SK-N-SH (cell line): ENCODE data around the gene ASPDH. TPM values are rescaled to one million over a fixed set of nuclear protein-coding genes. Genes with fewer than 3 reads are reported as not detected.

Source experiments
- CTCF ChIA-PET: fragments of 300-600, 350-600 bp; formaldehyde crosslinking; extraction: SDS; loops from one replicate; lab custom pipeline; 2021; lab: Yijun Ruan, JAX
- POLR2A ChIA-PET: fragments of 350-600 bp; sonication (Branson Sonifier 250); formaldehyde crosslinking; extraction: SDS; loops from one replicate; lab custom pipeline; 2020; ENCODE audit warnings: antibody characterized with exemption, inconsistent platforms; lab: Yijun Ruan, JAX
- DNase-seq: peaks from one replicate; pipeline ENCODE4 v3.0.0; 2012
- H2AFZ ChIP-seq: fragments of 200-600 bp; sonication (generic); 2 replicates; pipeline ENCODE4 v1.8.1; 2016; ENCODE audit warnings: antibody characterized with exemption, mild to moderate bottlenecking, low read depth
- H3F3A ChIP-seq: fragments of 200-600 bp; sonication (generic); replicated peaks from 2 replicates; pipeline ENCODE3; 2016; ENCODE audit warnings: antibody characterized with exemption, mild to moderate bottlenecking; ENCODE audit not compliant: insufficient read depth
- H3K27ac ChIP-seq, 2 experiments: fragments of 200-500 bp in 1 of 2; fragments of 200-600 bp in 1 of 2; sonication (Bioruptor generic) in 1 of 2; sonication (generic), shearing (Covaris generic) in 1 of 2; 2 replicates each; pipeline versions ENCODE4 v1.5.1 to v1.6.1; 2014 to 2016; ENCODE audit warnings: low read depth in 2 of 2, inconsistent platforms in 1 of 2, low read length in 1 of 2, mild to moderate bottlenecking in 1 of 2, mixed read lengths in 1 of 2
- H3K27me3 ChIP-seq: fragments of 200-600 bp; sonication (generic), shearing (Covaris generic); 2 replicates; pipeline ENCODE4 v1.6.1; 2016; ENCODE audit warnings: mixed run types; ENCODE audit not compliant: insufficient read depth
- H3K36me3 ChIP-seq, 2 experiments: fragments of 200-500 bp in 1 of 2; fragments of 200-600 bp in 1 of 2; sonication (Bioruptor generic) in 1 of 2; sonication (generic) in 1 of 2; replicated peaks in 1 of 2; 2 replicates each; pipeline versions ENCODE3 to v1.5.1; 2014 to 2016; ENCODE audit warnings: low read length in 1 of 2, mild to moderate bottlenecking in 1 of 2; ENCODE audit not compliant: insufficient read depth in 2 of 2, control insufficient read depth in 1 of 2
- H3K4me1 ChIP-seq, 2 experiments: fragments of 200-500 bp in 1 of 2; fragments of 200-600 bp in 1 of 2; sonication (Bioruptor generic) in 1 of 2; sonication (generic), shearing (Covaris generic) in 1 of 2; 2 replicates each; pipeline versions ENCODE4 v1.5.1 to v1.6.1; 2014 to 2016; ENCODE audit warnings: low read depth in 1 of 2, low read length in 1 of 2, mixed run types in 1 of 2; ENCODE audit not compliant: insufficient read depth in 2 of 2, control insufficient read depth in 1 of 2
- H3K4me2 ChIP-seq: fragments of 200-600 bp; sonication (generic), shearing (Covaris generic); 2 replicates; pipeline ENCODE4 v1.6.1; 2017; ENCODE audit warnings: mixed run types
- H3K4me3 ChIP-seq, 2 experiments: fragments of 200-500 bp in 1 of 2; fragments of 200-600 bp in 1 of 2; sonication (Bioruptor generic) in 1 of 2; sonication (generic), shearing (Covaris generic) in 1 of 2; 2 replicates each; pipeline versions ENCODE4 v1.5.1 to v1.8.1; 2014 to 2016; ENCODE audit warnings: low read depth in 2 of 2, inconsistent platforms in 1 of 2, low read length in 1 of 2, mild to moderate bottlenecking in 1 of 2, mixed read lengths in 1 of 2, moderate library complexity in 1 of 2
- H3K79me2 ChIP-seq: fragments of 200-600 bp; sonication (generic); 2 replicates; pipeline ENCODE4 v1.8.1; 2017; ENCODE audit warnings: mild to moderate bottlenecking; ENCODE audit not compliant: insufficient read depth
- H3K9ac ChIP-seq: fragments of 200-600 bp; sonication (generic); 2 replicates; pipeline ENCODE4 v1.6.1; 2017; ENCODE audit warnings: mixed run types
- H3K9me2 ChIP-seq: fragments of 200-600 bp; sonication (generic); 2 replicates; pipeline ENCODE4 v1.6.1; 2017; ENCODE audit warnings: mixed run types
- H3K9me3 ChIP-seq: fragments of 200-600 bp; sonication (generic); 2 replicates; pipeline ENCODE4 v1.6.1; 2017; ENCODE audit warnings: mixed run types, mild to moderate bottlenecking, moderate library complexity
- H4K20me1 ChIP-seq: fragments of 200-600 bp; sonication (generic); 2 replicates; pipeline ENCODE4 v1.6.1; 2017; ENCODE audit warnings: mild to moderate bottlenecking, mixed run types; ENCODE audit not compliant: insufficient read depth
- CHD2 ChIP-seq: fragments of 150-350 bp; IDR thresholded peaks from 2 replicates; pipeline ENCODE4 v1.6.1; 2018; ENCODE audit warnings: low read length; ENCODE audit not compliant: partially characterized antibody
- ELF1 ChIP-seq: IDR thresholded peaks from 2 replicates; pipeline ENCODE4 v1.4.0; 2012
- EP300 ChIP-seq, 2 experiments: IDR thresholded peaks; 2 replicates each; pipeline versions ENCODE4 v1.4.0 to v1.6.1; 2012; ENCODE audit warnings: borderline replicate concordance in 1 of 2, low read depth in 1 of 2, low read length in 1 of 2
- EZH2phosphoT487 ChIP-seq: fragments of 200-600 bp; sonication (generic); IDR thresholded peaks from 2 replicates; pipeline ENCODE4 v1.6.1; 2017; ENCODE audit warnings: low read depth, mixed run types, mild to moderate bottlenecking, antibody characterized with exemption, moderate library complexity, borderline replicate concordance
- GABPA ChIP-seq: IDR thresholded peaks from 2 replicates; pipeline ENCODE4 v1.4.0; 2012; ENCODE audit warnings: low read depth, mild to moderate bottlenecking
- JUND ChIP-seq: IDR thresholded peaks from 2 replicates; pipeline ENCODE4 v1.4.0; 2012
- MAX ChIP-seq: IDR thresholded peaks from 2 replicates; pipeline ENCODE4 v1.4.0; 2012; ENCODE audit warnings: low read depth
- NRF1 ChIP-seq: IDR thresholded peaks from 2 replicates; pipeline ENCODE4 v1.6.1; 2012; ENCODE audit warnings: low read depth, mild to moderate bottlenecking, low read length
- RAD21 ChIP-seq: IDR thresholded peaks from 2 replicates; pipeline ENCODE4 v1.6.1; 2012; ENCODE audit warnings: mild to moderate bottlenecking, low read length
- RCOR1 ChIP-seq: fragments of 150-350 bp; IDR thresholded peaks from 2 replicates; pipeline ENCODE4 v1.6.1; 2017; ENCODE audit warnings: antibody characterized with exemption, low read length
- RFX5 ChIP-seq: IDR thresholded peaks from 2 replicates; pipeline ENCODE4 v1.6.1; 2012; ENCODE audit warnings: mild to moderate bottlenecking, improper control_type of control experiment, low read length
- RXRA ChIP-seq: IDR thresholded peaks from 2 replicates; pipeline ENCODE4 v1.4.0; 2012; ENCODE audit warnings: low read depth, mild to moderate bottlenecking, borderline replicate concordance
- TEAD4 ChIP-seq: IDR thresholded peaks from 2 replicates; pipeline ENCODE4 v1.4.0; 2012; ENCODE audit warnings: mild to moderate bottlenecking, borderline replicate concordance; ENCODE audit not compliant: insufficient read depth
- USF2 ChIP-seq: fragments of 150-350 bp; IDR thresholded peaks from 2 replicates; pipeline ENCODE4 v1.6.1; 2017; ENCODE audit warnings: antibody characterized with exemption, low read length, low read depth, borderline replicate concordance
- WGBS: methylation state at CpG from one replicate; pipeline ENCODE4 v1.1.6; 2017; ENCODE audit warnings: low lambda C conversion rate; 5-methylcytosine and 5-hydroxymethylcytosine counted together
- polyA plus RNA-seq, 3 experiments: library from polyadenylated mRNA; depleted of rRNA; stranded (reverse); fragments of >200 nt; gene quantifications; 2 replicates each; pipeline ENCODE4 v1.2.3, GENCODE V29; 2012
- TF ChIP-seq, protein P1 (sequence below): fragments of 200-600 bp; sonication (generic); IDR thresholded peaks from 2 replicates; pipeline ENCODE4 v1.6.1; 2017; ENCODE audit warnings: antibody characterized with exemption, mild to moderate bottlenecking, moderate library complexity
- TF ChIP-seq, protein P2 (sequence below): IDR thresholded peaks from 2 replicates; pipeline ENCODE4 v1.4.0; 2012; ENCODE audit warnings: low read depth, borderline replicate concordance
- TF ChIP-seq, protein P3 (sequence below): IDR thresholded peaks from 2 replicates; pipeline ENCODE4 v1.4.0; 2012; ENCODE audit warnings: low read depth, borderline replicate concordance

Gene ASPDH
- polyA plus RNA-seq, 1 of the 3 experiments (the other 2 are of a cell fraction) = 0.07 TPM

DNA sequence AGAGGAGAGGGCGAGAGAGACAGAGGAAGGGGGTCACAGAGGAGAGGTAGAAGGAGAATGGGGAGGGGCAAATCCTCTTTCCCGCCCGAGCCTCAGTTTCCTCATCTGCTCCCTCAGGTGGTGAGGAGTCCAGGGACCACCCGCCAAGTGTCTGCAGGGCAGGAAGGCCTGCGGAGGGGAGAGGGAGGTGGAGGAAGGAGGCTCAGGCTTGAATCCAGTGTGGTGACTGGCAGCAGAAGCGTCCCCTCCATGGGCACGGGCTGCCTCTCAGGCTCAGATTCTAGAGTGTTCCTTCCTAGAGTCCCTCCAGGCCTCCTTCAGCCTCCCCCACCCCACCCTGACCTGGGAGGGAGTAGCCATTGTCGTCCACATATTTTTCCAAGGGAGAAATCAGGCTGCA is 20.5 kb downstream of the ASPDH start:
- POLR2A ChIA-PET = no interaction called here
- Histone ChIP-seq H3K36me3 (no peaks in the 10 kb centered on the region), H4K20me1 (no peaks in the 10 kb centered on the region), H3K4me3 (no peak overlapping the region), H3K27me3 (peaks cover 5% of the 10 kb centered on the region; the same call in 1 of the 2 replicates), H2AFZ (no peak overlapping the region), H3K4me2 (no peak overlapping the region), H3K9ac (no peak overlapping the region), H3K79me2 (no peaks in the 10 kb centered on the region), H3K27ac (no peak overlapping the region), H3K9me3 (no peaks in the 10 kb centered on the region), H3K4me1 (peaks cover 0 to 3% of the 10 kb centered on the region in 2 experiments; a peak in 1 of 4 replicates), H3F3A (no peaks in the 10 kb centered on the region), H3K9me2 (no peaks in the 10 kb centered on the region)
- CTCF ChIA-PET = no interaction called here
- TF ChIP-seq TEAD4 (no peak), RAD21 (no peak), EZH2phosphoT487 (no peak), CHD2 (no peak), MAX (no peak), RXRA (no peak), ELF1 (no peak), EP300 (IDR thresholded peaks at IDR 0.05; ENCODE audit: borderline replicate concordance in 1 of 2, low read depth in 1 of 2, low read length in 1 of 2) (no peak), USF2 (no peak), RCOR1 (no peak), GABPA (no peak), NRF1 (no peak), JUND (no peak), RFX5 (no peak)
- TF ChIP-seq, protein P1, sequence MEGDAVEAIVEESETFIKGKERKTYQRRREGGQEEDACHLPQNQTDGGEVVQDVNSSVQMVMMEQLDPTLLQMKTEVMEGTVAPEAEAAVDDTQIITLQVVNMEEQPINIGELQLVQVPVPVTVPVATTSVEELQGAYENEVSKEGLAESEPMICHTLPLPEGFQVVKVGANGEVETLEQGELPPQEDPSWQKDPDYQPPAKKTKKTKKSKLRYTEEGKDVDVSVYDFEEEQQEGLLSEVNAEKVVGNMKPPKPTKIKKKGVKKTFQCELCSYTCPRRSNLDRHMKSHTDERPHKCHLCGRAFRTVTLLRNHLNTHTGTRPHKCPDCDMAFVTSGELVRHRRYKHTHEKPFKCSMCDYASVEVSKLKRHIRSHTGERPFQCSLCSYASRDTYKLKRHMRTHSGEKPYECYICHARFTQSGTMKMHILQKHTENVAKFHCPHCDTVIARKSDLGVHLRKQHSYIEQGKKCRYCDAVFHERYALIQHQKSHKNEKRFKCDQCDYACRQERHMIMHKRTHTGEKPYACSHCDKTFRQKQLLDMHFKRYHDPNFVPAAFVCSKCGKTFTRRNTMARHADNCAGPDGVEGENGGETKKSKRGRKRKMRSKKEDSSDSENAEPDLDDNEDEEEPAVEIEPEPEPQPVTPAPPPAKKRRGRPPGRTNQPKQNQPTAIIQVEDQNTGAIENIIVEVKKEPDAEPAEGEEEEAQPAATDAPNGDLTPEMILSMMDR = no peak
- TF ChIP-seq, protein P2, sequence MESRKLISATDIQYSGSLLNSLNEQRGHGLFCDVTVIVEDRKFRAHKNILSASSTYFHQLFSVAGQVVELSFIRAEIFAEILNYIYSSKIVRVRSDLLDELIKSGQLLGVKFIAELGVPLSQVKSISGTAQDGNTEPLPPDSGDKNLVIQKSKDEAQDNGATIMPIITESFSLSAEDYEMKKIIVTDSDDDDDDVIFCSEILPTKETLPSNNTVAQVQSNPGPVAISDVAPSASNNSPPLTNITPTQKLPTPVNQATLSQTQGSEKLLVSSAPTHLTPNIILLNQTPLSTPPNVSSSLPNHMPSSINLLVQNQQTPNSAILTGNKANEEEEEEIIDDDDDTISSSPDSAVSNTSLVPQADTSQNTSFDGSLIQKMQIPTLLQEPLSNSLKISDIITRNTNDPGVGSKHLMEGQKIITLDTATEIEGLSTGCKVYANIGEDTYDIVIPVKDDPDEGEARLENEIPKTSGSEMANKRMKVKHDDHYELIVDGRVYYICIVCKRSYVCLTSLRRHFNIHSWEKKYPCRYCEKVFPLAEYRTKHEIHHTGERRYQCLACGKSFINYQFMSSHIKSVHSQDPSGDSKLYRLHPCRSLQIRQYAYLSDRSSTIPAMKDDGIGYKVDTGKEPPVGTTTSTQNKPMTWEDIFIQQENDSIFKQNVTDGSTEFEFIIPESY = no peak
- TF ChIP-seq, protein P3, sequence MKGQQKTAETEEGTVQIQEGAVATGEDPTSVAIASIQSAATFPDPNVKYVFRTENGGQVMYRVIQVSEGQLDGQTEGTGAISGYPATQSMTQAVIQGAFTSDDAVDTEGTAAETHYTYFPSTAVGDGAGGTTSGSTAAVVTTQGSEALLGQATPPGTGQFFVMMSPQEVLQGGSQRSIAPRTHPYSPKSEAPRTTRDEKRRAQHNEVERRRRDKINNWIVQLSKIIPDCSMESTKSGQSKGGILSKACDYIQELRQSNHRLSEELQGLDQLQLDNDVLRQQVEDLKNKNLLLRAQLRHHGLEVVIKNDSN = no peak
- no peak for DNase-seq
- WGBS = 28% methylated on average over 8 of the region's 8 CpGs
